ENCODE data around the gene HDHD5.
"Not testable (repeated sequence)": the region's sequence is repeated elsewhere in the genome, so short reads cannot be mapped to it uniquely, and the experiment has no call there.

The HDHD5 gene

DNA sequence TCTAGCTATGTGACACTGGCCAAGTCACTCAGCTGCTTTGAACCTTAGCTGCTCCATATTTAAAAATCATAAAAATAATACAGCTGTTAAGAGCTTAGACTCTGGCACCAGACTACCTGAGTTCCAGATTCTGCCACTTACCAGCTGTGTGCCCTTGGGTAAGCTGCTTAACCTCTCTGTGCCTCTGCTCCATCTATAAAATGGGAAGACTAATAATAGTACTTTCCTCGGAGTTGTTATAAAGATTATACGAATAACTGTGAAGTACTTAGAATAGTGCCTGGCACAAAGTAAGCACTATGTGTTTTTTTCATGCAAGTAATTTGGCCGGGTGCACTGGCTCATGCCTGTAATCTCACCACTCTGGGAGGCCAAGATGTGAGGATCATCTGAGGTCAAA is 1.4 kb downstream of the HDHD5 start:
- no peak for FAIRE-seq

DNA sequence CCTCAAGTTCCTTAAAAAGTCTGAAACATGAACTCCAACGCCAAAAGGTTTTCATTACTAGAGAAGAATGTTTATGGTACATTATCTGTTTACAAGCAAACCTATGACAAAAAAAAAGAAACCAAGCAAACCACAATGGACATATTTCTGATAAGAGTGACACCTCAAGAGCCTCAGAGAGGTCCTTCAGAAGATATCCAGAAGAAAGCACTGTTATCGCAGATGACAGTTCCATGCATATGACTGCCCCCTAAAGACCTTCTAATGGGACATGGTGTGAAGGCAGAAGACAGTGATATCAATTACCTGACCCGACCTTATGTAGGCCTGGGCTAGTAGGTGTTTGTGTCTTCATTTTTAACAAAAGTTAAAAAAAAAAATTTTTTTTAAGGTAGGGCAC is 3.1 kb downstream of the HDHD5 start:
- DNase-seq (ENCODE audit: insufficient read length, low spot score) (no peak), FAIRE-seq (no peak)

More for the DNA sequence above, 1.4 kb downstream of the HDHD5 start:
- DNase-seq (ENCODE audit: insufficient read length, low spot score), result no peak

DNA sequence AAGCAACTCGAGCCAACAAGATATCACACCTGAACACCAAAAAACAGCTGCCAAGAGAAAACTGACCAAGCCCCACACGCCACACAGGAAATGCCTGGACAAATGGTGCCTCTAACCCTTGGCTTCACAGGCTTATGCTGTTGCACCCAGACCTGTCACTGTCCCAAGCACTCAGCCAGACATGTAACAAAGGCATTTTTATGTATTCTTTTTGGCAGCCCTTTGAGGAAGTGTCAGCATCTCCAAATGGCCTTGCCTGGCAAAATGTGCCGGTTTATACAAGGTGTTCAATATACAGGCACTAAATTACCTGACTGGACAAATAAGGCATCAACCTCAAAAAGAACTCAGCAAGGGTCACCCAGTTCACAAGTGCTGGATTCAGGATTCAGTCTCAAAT is 6.1 kb downstream of the HDHD5 start:
- FAIRE-seq (no peak), DNase-seq (ENCODE audit: insufficient read length, low spot score) (no peak)

DNA sequence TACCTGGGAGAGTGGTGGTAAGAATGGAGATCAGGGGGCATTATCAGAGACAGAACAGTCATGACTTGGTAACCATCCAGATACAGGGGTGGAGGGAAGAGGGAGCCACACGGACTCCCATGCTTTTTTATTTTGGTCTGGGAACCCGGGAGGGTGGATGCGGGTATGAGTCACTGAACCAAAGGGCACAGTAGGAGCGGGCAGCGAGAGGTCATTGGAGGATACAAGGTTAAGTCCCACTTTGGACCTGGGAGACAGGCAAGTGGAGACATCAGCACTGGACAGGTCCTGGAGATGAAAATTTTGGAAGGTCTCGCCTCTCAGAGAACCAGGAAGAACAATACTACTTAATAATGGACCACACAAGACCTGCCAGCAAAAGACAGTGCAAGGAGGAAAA is 6.7 kb downstream of the HDHD5 start:
- DNase-seq (ENCODE audit: insufficient read length, low spot score), result no peak
- FAIRE-seq, result no peak

DNA sequence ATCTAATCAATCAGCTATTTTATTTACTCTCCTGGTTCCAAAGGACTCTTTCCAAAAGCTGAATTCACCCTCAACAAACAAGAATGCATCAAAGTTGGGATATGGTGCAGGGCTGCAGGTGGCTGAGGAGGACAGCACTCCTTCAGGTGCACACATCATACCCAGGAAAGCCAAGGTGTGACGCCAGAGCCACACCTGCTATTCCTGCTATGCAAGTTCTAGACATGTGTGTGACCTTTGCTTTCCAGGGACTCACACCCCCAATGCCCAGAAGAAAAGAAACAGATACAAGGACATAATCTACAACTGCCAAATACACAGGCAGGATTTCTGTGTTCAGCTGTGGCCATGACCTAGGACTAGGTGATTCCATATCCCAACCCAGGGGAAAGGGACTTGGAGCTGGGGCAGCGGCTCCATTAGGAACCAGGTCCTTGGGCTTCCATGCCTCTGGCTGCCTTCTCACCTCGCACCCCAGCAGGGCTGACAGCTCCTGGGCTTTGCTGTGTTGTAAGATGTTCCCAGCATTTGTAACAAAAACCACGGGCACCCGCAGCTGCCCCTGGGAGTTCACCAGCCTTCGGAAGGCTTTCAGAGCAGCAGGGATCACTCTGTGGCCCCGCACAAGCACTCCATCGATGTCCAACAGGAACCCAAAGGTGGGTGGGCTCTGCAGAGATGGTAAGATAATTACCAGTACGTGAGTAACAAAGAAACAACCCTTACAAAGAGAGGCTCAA is 9.8 kb downstream of the HDHD5 start:
- FAIRE-seq (no peak), DNase-seq (ENCODE audit: insufficient read length, low spot score) (no peak)

DNA sequence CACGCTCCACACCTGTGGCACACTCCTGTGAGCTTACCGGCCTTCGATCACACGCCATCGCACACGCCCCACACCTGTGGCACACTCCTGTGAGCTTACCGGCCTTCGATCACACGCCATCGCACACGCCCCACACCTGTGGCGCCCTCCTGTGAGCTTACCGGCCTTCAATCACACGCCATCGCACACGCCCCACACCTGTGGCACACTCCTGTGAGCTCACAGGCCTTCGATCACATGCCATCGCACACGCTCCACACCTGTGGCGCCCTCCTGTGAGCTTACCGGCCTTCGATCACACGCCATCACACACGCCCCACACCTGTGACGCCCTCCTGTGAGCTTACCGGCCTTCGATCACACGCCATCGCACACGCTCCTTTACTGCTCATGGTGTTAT is 11.6 kb downstream of the HDHD5 start:
- FAIRE-seq; DNase-seq (ENCODE audit: insufficient read length, low spot score): not testable (repeated sequence)

DNA sequence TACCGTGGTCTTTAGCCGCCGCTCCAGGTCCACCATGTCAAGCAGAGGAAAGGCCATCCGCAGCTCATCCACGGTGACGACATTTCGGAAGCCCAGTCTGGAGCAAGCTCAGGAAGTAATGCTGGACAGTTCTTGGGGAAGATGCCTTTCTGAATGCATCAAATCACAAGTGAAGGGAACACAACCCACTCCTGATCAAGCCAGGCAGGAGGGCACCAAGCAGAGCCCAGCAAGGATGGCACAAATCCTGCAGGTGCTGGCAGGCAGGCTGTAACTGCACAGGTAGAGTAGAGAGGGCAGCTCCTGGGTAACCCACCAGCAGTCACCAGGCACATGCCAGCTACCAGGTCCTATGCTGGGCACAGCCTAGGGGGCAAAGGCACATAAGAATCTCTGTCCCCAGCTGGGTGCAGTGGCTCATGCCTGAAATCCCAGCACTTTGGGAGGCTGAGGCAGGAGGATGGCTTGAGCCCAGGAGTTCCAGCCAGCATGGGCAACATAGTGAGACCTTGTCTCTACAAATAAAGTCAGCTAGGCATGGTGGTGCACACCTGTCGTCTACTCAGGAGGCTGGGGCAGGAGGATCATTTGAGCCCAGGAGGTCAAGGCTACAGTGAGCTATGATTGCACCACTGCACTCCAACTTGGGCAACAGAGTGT is 13.9 kb downstream of the HDHD5 start:
- DNase-seq (ENCODE audit: insufficient read length, low spot score), result no peak
- no peak for FAIRE-seq

DNA sequence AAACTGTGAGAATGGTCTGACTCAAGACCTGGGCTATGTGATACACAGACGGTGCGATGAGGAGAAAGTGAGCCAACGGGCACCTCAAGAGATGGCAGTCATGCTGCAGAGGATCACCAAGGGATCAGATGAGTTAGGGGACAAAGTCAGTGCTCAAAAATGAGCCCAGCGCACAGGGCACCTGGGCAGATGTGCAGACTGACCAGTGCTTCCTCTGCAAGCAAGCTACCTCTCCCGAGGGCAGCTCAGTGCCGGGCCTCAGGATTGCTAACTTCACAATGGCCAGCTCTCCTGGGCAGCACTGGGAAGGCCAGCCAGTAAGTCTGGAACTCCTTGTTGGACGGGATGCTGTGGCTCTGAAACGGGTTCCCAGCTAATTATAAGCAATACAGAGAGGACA is 15.3 kb downstream of the HDHD5 start:
- FAIRE-seq (no peak), DNase-seq (ENCODE audit: insufficient read length, low spot score) (no peak)

DNA sequence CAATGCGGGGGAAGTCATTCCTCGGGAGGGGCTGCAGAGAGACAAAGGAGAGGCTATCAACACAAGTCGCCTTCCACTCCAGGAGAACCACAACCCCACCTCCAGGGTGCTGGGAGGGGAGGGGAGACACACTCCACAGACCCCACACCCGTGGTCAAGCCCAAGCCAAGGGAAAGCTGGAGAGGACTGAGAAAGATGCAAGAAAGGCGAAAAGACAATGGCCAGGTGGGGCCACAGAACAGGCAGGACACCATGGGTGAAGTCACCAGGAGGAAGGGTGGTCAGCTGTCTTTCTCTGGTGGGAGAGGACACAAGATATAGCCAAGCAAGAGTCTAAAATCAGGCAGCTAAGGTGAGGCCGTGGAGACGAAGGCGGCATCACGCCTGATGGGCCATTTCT is 16.0 kb downstream of the HDHD5 start:
- no peak for FAIRE-seq
- no peak for DNase-seq (ENCODE audit: insufficient read length, low spot score)

DNA sequence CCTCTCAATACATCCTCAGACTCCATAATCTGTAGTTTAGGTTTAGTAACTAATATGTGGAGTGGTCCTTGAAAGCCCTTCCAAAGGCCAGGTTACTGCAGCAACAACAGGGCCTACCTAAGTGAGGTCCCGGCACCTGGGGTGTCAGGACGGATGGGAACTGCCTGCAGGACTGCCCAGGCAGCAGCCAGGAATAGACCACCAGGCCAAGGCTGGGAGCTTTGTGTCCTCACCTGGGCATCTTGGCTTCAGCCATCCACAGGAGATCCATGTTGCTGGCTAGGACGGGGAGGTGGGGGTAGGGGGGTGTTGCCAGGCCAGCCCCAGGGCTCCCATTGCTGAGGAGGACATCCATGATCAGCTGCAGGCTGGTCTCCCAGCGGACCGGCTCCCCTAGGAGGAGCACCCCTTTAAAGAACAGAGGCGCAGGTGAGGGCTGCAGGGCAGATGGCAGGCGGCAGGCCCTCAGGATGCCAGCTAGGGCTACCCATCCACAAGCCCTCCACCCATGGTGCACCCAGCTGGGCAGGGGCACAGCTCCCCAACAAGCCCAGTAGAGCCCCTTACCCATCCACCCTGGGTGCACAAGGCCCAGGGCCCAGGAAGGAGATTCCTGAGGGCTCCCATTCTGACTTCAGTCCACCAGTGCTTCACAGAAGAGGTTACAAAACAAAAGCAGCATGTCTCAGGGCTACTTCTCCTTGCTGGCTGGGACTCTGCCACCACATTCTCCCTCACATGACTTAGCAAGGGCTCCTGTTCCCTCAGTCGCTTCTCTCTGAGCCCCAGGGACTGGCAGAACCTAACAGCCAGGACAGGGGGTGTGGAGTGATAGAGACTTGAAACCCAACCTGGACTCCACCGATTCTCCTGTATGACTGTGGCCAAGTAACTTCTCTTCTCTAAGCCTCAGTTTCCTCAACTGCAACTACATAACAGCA is 18.0 kb downstream of the HDHD5 start:
- no peak for FAIRE-seq
- no peak for DNase-seq (ENCODE audit: insufficient read length, low spot score)

DNA sequence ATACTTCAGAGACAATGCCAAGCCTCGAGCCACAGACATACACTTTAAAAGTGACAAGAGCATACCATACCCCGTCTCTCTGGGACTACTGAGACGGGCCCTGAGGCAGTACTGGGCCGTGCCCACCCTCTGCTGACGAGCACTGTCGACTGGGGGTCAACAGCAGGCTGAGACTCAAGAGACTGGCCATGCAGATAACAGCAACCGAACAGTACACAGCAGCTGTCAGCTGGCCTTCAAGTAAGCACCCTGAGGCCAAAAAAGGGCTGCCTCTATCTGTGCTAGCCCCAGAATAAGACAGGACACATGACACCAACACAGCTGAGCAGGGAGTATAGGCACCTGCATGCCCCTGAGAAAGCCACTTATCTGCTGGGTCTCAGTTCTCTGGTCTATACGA is 19.1 kb downstream of the HDHD5 start:
- DNase-seq (ENCODE audit: insufficient read length, low spot score), result no peak
- no peak for FAIRE-seq

DNA sequence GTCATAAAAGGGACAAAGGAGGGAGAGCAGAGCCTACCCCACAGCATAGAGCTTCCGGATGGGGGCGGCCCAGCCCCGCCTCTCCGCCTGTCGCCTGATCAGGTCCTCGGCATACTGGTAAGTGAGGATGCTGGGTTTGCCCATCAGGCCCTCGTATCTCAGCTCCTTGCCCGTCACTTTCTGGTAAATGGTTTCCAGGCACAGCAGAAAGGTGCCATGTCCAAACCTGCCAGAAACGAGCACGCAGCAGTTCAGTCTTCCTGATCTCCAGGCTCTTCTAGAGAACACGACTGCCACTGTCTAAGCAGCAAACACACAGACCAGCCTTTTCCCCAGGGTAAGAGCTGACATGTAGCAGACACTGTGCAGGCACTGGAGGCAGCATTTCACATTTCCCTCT is 20.6 kb downstream of the HDHD5 start:
- FAIRE-seq (no peak), DNase-seq (ENCODE audit: insufficient read length, low spot score) (no peak)

DNA sequence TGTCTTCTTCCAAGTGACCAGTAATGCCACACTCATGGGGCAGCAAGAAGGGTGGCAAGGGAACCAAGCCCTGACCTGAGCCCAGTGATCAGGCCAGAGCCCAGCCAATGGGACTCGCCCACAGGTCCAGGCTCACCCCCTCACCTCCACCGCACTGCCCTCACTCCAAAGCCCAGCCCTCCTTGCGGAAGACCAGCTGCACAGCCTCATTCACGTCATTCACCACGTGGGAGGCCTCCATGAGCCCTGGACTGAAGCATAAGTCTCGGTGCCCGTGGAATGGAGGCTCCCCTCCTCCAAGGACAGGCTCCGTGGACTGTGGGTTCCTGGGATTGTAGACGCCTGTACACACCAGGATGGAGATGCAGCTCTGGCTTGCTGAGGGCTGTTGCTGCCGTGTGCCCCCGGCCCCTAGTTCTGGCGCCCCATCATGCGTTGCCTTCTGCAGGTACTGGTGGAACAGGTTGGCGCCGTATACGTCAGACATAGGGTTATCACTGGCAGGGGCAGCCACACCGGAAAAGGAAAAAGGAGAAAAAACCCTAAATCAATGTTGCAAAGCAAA is 21.1 kb downstream of the HDHD5 start:
- FAIRE-seq (no peak), DNase-seq (ENCODE audit: insufficient read length, low spot score) (no peak)

DNA sequence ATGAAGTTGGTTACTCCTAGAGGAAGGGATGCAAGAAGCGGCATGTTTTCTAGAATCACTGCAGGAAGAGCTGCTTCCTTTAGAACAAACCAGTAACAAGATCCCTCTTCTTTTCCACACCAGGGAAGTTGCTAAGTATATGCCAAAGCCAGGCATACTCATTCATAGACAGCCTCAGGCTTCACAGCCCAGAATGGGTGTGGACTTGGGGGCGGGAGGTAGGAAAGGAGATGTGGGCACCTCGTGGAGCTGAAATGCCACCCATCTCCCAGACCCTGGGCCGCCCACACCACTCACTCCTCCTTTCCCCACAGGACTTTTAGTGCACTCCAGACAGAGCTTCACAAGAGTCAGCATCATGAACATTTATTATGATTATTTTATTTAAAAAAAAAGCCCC is 21.9 kb downstream of the HDHD5 start:
- no peak for DNase-seq (ENCODE audit: insufficient read length, low spot score)

DNA sequence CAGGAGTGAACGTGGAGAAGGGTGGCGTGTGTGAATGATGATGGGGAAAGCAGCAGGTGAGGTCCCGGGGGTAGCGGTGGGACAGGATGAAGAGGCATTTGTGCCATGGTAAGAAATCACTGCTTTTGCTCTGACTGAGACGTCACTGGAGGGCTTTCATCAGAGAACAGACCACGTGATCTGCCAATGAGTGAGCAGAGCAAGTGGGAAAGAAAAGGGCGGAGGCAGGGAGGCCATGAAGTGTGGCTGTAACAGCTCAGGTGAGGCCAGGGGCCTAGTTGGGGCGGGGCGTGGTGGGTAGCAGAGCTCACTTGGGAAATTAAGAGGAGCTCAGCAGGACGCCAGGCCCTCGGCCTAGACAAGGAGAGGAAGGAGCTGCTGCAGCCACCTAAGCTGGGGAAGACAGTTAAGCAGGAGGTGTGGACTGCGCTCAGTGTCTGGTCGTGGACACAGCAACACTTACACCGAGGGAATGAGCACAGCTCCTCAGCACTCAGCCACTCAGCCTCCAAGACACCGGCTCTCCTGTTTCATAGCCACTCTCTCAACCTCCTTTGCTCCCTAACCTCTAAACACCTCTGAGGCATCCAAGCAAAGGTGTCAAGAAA is 23.8 kb downstream of the HDHD5 start:
- DNase-seq (ENCODE audit: insufficient read length, low spot score), result no peak
- no peak for FAIRE-seq

More for the DNA sequence above, 21.9 kb downstream of the HDHD5 start:
- FAIRE-seq, result no peak

DNA sequence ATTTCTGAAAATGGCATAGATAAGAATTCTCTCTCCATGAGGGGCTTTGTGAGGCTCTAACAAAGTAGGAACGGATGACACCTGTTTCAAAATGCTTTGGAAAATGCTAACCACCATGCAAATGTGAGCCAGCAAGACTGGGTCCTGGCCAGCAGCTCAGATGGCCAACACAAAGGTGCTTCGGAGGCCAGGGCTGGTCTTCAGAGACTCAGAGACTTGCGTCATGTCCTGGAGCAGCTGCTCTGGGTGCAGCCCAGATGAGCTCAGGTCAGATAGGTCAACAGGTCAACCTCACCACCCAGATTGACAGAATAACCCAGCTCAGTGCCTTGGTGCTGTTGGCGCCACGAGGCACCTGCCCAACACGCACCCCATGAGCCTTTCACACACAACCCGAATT is 25.9 kb downstream of the HDHD5 start:
- DNase-seq (ENCODE audit: insufficient read length, low spot score), result no peak
- no peak for FAIRE-seq

DNA sequence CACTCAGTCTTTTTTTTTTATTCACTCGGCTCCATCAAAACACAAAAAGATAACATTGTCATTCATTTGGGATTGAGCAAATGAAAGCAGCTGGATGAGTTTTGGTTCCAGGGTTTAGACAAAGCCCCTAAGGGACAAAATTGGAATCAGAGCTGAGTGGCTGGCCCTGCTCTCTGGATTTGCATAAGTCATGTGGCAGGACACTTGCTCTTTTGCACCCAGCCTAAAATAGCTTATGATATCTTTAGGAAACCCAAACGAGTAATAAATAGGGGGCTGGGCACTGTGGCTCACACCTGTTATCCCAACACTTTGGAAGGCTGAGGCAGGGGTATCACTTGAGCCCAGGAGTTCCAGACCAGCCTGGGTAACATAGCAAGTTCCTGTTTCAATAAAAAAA is 27.0 kb downstream of the HDHD5 start:
- FAIRE-seq (no peak), DNase-seq (ENCODE audit: insufficient read length, low spot score) (no peak)

DNA sequence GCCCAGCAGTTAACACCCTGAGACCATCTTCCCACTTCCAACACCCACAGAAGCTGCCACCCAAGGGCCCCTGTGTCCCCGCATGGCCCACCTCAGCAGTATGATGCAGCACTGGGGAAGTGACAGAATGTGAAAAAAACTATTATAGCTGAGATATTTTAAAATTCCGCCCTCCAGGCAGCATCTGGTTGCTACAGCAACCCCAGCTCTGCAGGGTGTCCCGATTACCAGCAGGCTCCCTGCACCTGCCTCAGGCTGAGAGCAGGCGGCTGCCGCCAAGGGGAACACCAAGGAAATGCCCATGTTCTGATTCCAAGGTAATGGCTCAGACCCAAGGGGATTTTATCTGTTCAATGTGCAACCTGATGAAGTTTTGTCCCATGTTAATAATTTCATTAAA is 27.4 kb downstream of the HDHD5 start:
- DNase-seq (ENCODE audit: insufficient read length, low spot score) (no peak), FAIRE-seq (no peak)

DNA sequence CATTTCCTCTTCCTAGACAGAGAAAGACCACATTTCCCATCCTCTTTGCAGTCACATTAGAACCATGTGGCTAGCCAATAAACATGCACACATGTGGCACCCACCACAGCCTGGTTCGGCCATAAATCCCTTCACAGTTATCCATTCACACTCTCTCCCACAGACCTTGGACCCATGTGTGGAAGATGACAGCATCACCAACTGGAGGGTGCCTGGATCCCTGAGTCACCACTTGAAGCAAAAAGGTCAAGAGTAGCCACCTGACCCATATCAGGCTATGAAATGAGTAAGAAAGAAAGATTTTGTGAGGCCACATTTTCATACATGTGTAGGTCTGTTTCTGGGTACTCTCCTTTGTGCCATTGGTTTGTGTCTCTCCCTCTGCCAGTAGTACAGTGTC is 28.9 kb downstream of the HDHD5 start:
- FAIRE-seq (no peak), DNase-seq (ENCODE audit: insufficient read length, low spot score) (no peak)

DNA sequence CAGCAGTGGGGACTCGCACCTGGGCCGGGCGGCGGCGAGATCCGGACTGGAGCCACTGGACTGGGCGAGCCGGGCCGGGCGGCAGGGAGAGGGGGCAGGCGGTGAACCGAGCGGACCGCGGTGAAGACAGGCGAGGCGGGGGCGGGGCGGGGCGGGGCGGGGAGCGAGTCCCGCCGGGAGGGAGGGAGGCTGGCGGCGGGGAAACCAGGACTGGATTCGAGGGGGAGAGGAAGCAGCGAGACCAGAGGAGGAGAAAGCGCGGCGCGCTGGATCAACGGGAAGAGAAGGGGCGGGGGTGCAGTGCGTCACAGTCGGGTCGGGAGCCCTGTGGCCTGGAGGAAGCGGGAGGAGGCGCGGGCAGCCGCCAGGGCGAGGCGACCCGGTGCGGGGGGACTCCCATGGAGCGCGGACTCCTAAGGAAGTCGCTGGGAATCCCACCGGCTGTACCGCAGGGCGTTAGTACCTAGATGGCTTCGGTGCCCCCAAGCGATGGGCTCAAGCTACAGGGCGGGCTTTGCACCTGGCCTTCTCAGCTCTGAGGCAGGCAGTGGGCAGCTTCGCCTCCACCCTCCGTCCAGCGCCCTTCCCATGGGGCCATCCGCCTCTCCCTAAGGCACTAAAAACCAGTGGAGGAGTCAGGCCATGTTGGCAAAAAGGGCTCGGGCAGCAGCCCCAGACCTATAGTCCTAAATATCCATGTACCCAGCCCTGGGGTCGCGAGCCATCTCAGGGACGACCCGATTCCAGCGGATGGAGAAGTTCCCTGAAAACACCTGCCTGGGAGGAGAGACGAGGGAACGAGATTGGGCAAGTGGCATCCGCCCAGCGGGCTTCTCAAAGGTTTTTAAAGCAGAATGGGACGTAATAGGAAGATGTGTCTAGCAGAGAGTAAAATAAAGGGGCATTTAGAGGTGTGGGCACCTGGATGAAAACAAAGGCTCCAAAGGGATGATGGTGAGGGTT is 37.6 kb downstream of the HDHD5 start, which contains the start of gene TMEM121B:
TSS of gene TMEM121B (minus strand) at position 128 of the 963 bp plus-strand sequence. CDS start 233 bp downstream, outside the sequence.
- no peak for DNase-seq (ENCODE audit: insufficient read length, low spot score)
- FAIRE-seq, result no peak
